Head of caudate nucleus (tissue), 42 donors: ENCODE data around the gene CCDC8.
"Not testable (repeated sequence)": the region's sequence is repeated elsewhere in the genome, so short reads cannot be mapped to it uniquely, and the experiment has no call there.

Experiments
- DNase-seq, 42 donors: peaks; one replicate each; pipeline versions ENCODE4 v3.0.0 to v3.0.0-alpha.2; 2020 to 2021; ENCODE audit warnings: mixed read lengths in 7 of 42
- intact Hi-C: fragments of 100-400 bp; cut with DNase I; formaldehyde crosslinking; loops from one replicate; pipeline ENCODE4 v1.15.0; 2022

CCDC8 gene

DNA sequence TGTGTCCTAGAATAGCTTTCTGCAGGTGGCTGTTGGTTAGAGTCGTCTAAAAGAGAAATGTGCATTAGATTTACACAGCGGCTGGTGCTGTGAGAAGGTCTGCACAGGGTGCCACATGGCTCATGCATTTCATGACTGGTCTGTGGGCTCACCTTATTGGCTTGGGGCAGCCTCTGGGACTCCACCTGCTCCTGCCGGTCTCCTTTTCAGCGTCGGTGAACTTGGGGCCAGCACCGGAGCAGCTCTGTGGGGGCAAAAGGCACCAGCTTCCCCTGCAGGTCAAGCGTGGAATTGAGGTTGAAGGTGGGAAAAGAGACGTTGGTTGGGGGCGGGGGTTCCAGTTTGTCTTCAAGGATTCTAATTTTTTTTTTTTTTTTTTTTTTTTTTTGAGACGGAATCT is 18.5 kb upstream of the CCDC8 start:
- intact Hi-C loops: no loop called here
- DNase-seq: no peak

GRCh38 chr19:46429999-46430398 is 16.6 kb upstream of the CCDC8 start:
- intact Hi-C loops: no loop called here
- DNase-seq: no peak

- peak; percentile 78 to 95 (median 90) for DNase-seq
- intact Hi-C loops: no loop called here
Observed at GRCh38 chr19:46428239-46429135, 15.1 kb upstream of the CCDC8 start, which contains the start of gene PNMA8C. TSS of gene PNMA8C (minus strand) at chr19:46428936. CDS start at chr19:46428359, 577 bp downstream.

DNA sequence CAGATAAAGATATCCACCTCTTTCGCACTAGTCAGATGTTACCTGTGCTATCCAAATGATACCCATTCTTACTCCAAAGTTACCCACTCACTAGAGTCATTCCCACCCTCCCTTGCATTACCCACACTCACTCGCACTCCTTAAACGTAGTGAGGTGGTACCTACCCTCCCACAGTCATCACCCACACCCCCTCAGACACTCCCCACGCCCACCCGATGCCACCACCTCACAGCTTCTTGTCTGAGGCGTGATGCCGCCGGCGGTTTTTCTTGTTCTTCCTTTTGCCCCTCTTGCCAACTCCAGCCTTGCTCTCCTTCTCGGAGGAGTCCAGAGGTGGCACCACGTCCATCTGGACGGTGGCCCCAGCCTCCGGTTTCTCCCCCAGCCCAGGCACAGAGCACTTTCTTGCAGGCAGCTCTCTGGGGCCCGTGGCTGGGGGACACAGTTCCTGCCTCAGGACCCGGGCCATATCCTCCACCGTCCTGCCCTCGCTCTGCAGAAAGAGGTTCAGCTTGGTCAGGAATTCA is 14.2 kb upstream of the CCDC8 start:
- intact Hi-C loops: no loop called here
- DNase-seq: peak in 10 of 42 donors; percentile 14 to 53 (median 38)

DNA sequence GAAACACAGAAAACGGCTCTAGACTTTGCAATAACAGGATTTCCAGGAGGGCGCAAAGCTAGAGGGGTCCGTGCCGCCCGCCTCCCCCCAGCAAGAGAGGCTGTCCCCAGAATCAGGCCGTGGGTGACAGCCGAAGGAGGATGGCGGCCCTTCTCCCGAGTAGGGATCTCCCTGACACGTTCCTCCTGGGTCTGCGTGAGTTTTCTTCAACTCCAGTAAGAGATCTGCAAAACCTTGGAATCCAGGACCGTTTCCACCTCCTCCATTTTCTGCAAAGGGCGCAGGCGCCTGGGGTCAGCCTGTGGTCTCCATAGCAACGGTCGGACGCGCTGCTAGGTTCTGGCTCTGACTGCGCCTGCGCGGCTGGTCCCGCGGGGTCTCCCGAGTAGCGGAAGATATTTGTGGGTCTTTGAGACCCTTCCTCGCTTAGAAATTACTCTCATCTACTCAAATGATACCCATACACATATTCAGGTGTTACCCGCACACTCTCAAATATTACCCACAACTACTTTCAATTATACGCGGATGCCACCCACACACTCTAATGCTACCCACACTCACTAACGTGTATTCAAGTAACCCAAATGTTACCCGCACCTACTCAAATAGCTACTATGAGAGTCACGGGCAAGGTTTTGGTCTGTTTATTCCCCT is 13.3 kb upstream of the CCDC8 start:
- peak; percentile 42 to 92 (median 82) for DNase-seq
- intact Hi-C loops: no loop called here

GRCh38 chr19:46426035-46426505 is 12.7 kb upstream of the CCDC8 start:
- peak in 12 of 42 donors; percentile 23 to 63 (median 40) for DNase-seq
- intact Hi-C loops: no loop called here

DNA sequence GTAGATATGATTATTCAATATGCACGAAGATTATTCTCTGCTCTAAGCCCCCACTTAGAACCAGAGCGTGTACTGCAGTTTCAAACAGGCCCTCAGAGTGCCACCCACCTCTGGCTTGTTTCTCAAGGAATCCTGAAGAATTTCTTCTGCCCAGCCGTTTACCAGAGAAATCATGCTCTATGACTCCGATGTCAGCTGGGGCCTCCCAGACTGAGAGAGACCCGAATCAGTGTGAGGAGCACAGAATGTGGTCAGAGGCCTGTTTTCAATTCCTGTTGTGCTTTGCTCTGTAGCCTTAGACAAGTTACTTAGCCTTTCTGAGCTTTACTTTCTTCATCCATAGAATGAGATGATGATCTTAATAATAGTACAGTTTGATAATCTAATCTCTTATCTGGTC is 9.8 kb upstream of the CCDC8 start:
- intact Hi-C loops: no loop called here
- DNase-seq: no peak

DNA sequence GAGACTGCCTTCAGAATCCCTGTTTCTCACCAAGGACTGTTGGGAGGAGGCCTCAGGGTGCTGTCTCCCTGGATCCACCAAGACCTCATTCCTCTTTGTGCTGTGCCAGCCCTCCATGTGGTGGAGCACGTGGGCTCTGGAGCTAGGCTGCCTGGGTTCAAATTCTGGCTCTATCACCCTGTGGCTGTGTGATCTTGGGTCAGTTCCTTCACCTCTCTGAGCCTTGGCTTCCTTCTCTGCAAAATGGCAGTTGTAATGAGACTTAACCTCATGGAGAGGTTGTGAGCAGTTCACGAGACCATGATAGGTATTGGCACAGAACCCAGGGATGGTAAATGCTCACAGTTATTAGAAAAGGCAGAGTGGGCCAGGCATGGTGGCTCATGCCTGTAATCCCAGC is 9.0 kb upstream of the CCDC8 start:
- no peak for DNase-seq
- intact Hi-C loops: no loop called here

DNA sequence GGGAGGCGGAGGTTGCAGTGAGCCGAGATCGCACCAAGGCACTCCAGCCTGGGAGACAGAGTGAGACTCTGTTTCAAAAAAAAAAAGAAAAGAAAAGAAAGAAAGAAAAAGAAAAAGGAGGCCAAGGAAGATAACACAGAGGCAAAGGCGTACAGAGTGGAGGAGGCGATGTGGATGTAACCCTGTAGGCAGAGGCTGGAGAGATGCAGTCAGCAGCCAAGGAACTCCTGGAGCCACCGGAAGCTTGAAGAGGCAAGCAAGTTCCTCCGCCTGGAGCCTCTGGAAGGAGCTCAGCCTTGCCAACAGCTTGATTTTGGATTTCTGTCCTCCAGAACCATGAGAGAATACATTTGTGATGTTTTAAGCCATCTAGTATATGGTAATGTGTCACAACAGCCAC is 6.7 kb upstream of the CCDC8 start:
- intact Hi-C loops: no loop called here
- DNase-seq: no peak

DNA sequence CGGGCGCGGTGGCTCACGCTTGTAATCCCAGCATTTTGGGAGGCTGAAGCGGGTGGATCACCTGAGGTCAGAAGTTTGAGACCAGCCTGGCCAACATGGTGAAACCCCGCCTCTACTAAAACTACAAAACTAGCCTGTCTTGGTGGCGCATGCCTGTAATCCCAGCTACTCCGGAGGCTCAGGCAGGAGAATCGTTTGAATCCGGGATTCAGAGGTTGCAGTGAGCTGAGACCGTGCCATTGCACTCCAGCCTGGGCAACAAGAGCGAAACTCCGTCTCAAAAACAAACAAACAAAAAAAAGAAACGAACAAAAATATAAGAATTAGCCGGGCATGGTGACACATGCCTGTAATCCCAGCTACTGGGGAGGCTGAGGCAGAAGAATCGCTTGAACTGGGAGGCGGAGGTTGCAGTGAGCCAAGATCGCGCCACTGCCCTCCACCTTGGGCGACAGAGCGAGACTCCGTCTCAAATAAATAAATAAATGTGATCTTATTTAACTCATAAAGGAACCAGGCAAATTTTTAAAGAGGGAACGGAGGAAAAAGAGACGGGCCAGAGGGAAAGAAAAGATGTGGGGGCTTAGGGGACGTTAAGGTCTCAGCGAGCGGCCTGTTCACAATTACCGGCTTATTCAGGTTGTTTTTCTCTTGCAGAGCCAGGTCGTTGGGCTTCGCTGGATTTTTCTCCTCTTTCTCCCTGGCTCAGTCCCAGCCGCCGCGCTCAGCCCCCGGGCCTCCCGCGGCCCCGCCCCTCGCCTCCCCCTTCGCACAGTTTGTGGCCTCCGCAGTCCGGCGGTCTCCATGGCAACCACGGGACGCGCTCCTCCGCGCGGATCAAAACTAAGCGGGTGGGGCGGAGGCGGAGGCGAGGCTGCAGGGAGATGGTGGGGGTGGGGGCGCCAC is 2.7 kb upstream of the CCDC8 start:
- intact Hi-C loops: not testable (repeated sequence)
- DNase-seq: peak; percentile 51 to 94 (median 86)

GRCh38 chr19:46414899-46415298 is 1.5 kb upstream of the CCDC8 start:
- DNase-seq, intact Hi-C loops: not testable (repeated sequence)

DNA sequence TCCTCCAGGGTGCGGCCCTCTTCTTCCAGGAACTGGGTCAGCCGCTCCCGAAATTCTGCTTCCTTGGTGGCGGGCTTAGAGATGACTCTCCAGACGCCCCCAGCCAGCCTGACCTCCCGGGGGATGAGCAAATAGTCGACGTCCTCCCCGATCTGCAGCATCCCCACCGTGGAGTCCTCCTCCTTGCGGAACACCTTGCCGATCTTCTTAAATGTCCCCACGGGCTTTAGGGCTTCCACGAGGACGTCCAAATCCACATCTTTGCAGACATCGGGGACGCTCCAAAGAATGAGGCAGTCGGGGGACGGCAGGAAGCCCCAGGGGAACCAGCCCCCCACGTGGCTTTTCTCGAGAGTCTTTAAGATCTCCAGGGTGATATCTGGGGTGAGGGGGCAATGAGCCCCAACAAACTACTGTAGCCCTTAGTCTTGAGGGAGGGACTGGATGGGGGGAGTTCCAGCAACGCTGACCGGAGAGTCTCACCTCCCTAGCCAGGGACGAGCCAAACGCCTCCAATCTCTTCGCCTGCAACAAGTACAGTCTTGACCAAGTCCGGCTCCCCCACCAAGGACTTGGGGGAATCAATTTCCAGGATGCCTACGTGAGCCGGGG is 608 bp downstream of the CCDC8 start:
- no peak for DNase-seq
- intact Hi-C loops: no loop called here

DNA sequence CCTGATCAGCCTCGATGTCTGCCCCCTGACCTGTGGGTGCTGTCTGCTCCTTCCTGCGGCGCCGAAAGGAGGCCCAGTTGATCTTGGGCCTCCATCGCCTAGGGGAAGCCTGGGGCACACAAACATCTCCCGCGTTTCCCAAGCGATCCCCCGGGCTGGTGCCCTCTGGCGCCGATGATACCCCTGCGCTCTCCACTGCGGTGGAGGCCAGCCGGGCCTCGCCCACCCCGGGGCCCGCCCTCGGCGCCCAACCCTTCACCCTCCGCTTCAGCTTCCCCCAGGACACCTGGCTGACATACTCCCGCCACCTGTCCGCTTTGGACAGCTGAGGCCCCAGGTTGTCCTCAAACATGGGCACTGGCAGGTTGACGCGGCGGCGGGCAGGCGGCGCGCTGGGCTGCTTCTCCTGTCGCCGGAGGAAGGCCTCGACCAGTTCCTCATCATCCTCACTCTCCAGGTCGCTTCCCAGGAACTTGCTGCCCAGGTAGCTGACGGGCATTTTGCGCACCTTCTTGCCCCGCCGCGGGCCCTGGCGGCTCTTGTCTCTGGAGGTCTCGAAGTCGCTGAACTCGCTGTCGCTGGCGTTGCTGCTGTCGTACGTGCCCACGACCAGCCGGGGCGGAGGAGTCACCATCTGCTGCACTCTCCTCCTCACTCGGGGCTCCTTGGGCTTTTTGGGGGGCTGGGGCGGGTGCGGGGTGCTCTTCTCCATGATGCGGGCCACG is 1.3 kb downstream of the CCDC8 start:
- DNase-seq: no peak
- intact Hi-C loops: no loop called here

- intact Hi-C loops: no loop called here
- no peak for DNase-seq
Observed at GRCh38 chr19:46411088-46411924, 2.1 kb downstream of the CCDC8 start.

GRCh38 chr19:46410205-46411087 is 2.9 kb downstream of the CCDC8 start:
- no peak for DNase-seq
- intact Hi-C loops: no loop called here

GRCh38 chr19:46409191-46409590 is 4.2 kb downstream of the CCDC8 start:
- no peak for DNase-seq

More at GRCh38 chr19:46409191-46409590, 4.2 kb downstream of the CCDC8 start:
- intact Hi-C loops: no loop called here
